Parathyroid adenoma (tissue), 2 donors: ENCODE data around the gene KLRG1.

Source experiments
- H2AFZ ChIP-seq: fragments of 300-600 bp; sonication (generic); one replicate; pipeline ENCODE4 v1.7.0; 2017; ENCODE audit warnings: antibody characterized with exemption, mild to moderate bottlenecking
- H3K27ac ChIP-seq: fragments of 300-600 bp; sonication (generic); one replicate; pipeline ENCODE4 v1.7.0; 2017
- H3K27me3 ChIP-seq: fragments of 300-600 bp; sonication (generic); one replicate; pipeline ENCODE4 v1.7.0; 2017; ENCODE audit warnings: low read length; ENCODE audit not compliant: control insufficient read depth, insufficient read depth
- H3K36me3 ChIP-seq: fragments of 300-600 bp; sonication (generic); one replicate; pipeline ENCODE4 v1.7.0; 2017; ENCODE audit warnings: low read length; ENCODE audit not compliant: control insufficient read depth, insufficient read depth
- H3K4me1 ChIP-seq: fragments of 300-600 bp; sonication (generic); one replicate; pipeline ENCODE4 v1.7.0; 2017; ENCODE audit warnings: control low read depth
- H3K4me2 ChIP-seq: fragments of 300-600 bp; sonication (generic); one replicate; pipeline ENCODE4 v1.7.0; 2017; ENCODE audit warnings: low read length
- H3K4me3 ChIP-seq: fragments of 300-600 bp; sonication (generic); one replicate; pipeline ENCODE4 v1.7.0; 2017; ENCODE audit warnings: low read depth, low read length
- H3K79me2 ChIP-seq: fragments of 300-600 bp; sonication (generic); one replicate; pipeline ENCODE4 v1.7.0; 2017; ENCODE audit warnings: control low read depth
- H3K9ac ChIP-seq: fragments of 300-600 bp; sonication (generic); one replicate; pipeline ENCODE4 v1.7.0; 2017; ENCODE audit warnings: mild to moderate bottlenecking
- H3K9me3 ChIP-seq: fragments of 300-600 bp; sonication (generic); one replicate; pipeline ENCODE4 v1.7.0; 2017; ENCODE audit warnings: low read length; ENCODE audit not compliant: control insufficient read depth
- CTCF ChIP-seq: fragments of 300-600 bp; sonication (generic); IDR thresholded peaks from one replicate; pipeline ENCODE4 v1.7.0; 2017; ENCODE audit warnings: antibody characterized with exemption, mild to moderate bottlenecking
- donor health status: primary hyperparathyroidism.

Gene KLRG1

DNA sequence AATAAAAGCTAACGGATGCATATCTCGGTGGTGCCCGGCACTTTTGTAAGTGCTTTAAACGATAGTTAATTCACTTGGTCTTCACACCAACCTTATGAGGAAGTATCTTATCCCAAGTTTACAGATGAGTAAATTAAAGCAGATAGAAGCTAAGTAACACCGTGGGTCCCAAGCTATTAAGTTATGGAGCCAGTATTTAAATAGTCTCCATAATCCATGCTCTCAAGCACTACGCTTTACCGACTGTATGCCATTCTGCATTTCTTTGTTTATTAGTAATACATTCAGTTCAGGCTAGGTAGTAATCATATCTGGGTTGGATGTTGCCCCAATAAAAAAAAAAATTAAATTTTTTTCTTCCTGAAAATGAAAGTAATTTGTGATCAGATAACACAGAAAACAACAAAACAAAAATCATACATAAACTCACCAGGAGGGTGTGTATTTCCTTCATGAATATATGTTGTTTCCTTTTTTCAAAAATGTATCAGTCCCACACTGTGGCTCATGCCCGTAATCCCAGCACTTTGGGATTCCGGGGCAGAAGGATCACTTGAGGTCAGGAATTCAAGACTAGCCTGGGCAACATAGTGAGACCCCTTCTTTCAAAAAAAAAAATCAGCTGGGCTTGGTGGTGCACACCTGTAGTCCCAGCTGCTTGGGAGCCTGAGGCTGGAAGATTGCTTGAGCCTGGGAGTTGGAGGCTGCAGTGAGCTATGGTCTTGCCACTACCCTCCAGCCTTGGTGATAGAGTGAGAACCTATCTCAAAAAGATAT is 38.5 kb upstream of the KLRG1 start:
- H3K79me2 ChIP-seq, result peaks cover 6% of the 10 kb centered on the region
- H3K4me3 ChIP-seq, result peak overlapping the region; percentile 100
- H2AFZ ChIP-seq, result peak overlapping the region; percentile 89
- H3K27ac ChIP-seq, result no peak overlapping the region
- H3K9me3 ChIP-seq, result no peaks in the 10 kb centered on the region
- H3K9ac ChIP-seq, result no peak overlapping the region
- no peaks in the 10 kb centered on the region for H3K4me1 ChIP-seq
- no peak for TF ChIP-seq CTCF
- H3K27me3 ChIP-seq, result no peaks in the 10 kb centered on the region
- H3K36me3 ChIP-seq, result no peaks in the 10 kb centered on the region
- peak overlapping the region; percentile 80 for H3K4me2 ChIP-seq

DNA sequence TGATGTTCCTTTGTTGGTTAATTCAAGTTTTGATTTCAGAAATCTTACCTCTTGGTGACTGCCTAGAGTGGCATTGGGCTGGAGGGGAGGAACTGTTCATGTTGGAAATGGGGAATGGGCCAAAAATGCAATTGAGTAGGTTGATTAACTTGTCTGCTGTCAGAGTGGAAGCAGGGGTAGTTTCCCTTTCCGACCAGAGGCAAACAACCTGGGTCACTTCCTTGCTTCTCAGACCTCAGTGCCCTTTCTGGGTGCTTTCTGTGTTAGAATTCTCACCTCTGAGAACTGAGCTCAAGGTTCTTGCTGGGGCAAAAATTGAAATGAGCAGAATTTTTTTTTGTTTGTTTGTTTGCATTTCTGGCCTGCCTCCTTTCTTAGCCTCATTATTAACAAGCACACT is 37.6 kb upstream of the KLRG1 start:
- Histone ChIP-seq H3K4me1 (no peaks in the 10 kb centered on the region), H3K36me3 (no peaks in the 10 kb centered on the region), H3K27me3 (no peaks in the 10 kb centered on the region), H3K9me3 (no peaks in the 10 kb centered on the region), H3K9ac (no peak overlapping the region), H3K4me2 (no peak overlapping the region), H3K27ac (no peak overlapping the region), H2AFZ (no peak overlapping the region), H3K79me2 (peaks cover 6% of the 10 kb centered on the region), H3K4me3 (no peak overlapping the region)
- TF ChIP-seq CTCF, result no peak

GRCh38 chr12:8953773-8954402 is 35.5 kb upstream of the KLRG1 start:
- H3K9ac ChIP-seq, result no peak overlapping the region
- no peak overlapping the region for H3K27ac ChIP-seq
- no peaks in the 10 kb centered on the region for H3K9me3 ChIP-seq
- H3K79me2 ChIP-seq, result peaks cover 4% of the 10 kb centered on the region
- H3K4me2 ChIP-seq, result no peak overlapping the region
- H3K4me1 ChIP-seq, result no peaks in the 10 kb centered on the region
- H3K36me3 ChIP-seq, result no peaks in the 10 kb centered on the region
- TF ChIP-seq CTCF, result no peak
- no peak overlapping the region for H2AFZ ChIP-seq
- no peak overlapping the region for H3K4me3 ChIP-seq
- H3K27me3 ChIP-seq, result no peaks in the 10 kb centered on the region

DNA sequence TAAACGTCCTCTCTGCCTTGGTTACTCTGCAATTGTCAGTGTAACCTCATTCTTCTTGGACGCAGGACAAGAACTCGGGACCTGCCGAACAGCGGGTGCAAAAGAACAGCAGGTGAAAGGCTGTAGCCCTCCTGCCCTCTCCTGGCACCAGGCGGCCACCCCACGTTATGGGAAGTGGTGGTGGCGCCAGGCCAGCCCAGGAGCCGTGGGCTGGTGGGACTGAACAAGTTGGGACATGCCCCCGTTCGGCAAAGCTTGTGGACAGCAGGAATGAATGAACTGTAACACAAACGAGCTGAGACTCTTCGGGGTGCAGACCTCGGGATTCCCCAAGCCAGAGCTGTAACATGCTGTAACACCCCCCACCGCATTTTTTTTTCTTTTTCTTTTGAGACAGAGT is 33.3 kb upstream of the KLRG1 start:
- H3K4me2 ChIP-seq, result no peak overlapping the region
- no peak overlapping the region for H3K4me3 ChIP-seq
- TF ChIP-seq CTCF, result no peak
- H3K27me3 ChIP-seq, result no peaks in the 10 kb centered on the region
- H3K27ac ChIP-seq, result no peak overlapping the region
- no peak overlapping the region for H3K9ac ChIP-seq
- H3K9me3 ChIP-seq, result no peaks in the 10 kb centered on the region
- H3K4me1 ChIP-seq, result no peaks in the 10 kb centered on the region
- no peak overlapping the region for H2AFZ ChIP-seq
- no peaks in the 10 kb centered on the region for H3K36me3 ChIP-seq
- H3K79me2 ChIP-seq, result no peaks in the 10 kb centered on the region
